BJ (cell line): Measurements from ENCODE around the gene DDIAS. TPM values are rescaled to one million over a fixed set of nuclear protein-coding genes. Genes with fewer than 3 reads are reported as not detected.

ENCODE experiments used
- CTCF ChIA-PET: fragments of 350-600 bp; formaldehyde crosslinking; extraction: SDS; loops from one replicate; lab custom pipeline; 2021; ENCODE audit warnings: antibody characterized with exemption, inconsistent platforms; lab: Yijun Ruan, JAX
- POLR2A ChIA-PET: fragments of 300-600 bp; sonication (Branson Sonifier 250); formaldehyde crosslinking; extraction: SDS; loops from one replicate; lab custom pipeline; 2021; ENCODE audit warnings: antibody characterized with exemption; lab: Charles Lee
- DNase-seq: peaks from one replicate; pipeline ENCODE4 v3.0.0-alpha.2; 2011; ENCODE audit warnings: low read depth
- H3K27me3 ChIP-seq: 2 replicates; pipeline ENCODE4 v1.6.0; 2011; ENCODE audit warnings: low read length; ENCODE audit not compliant: control insufficient read depth, insufficient read depth
- H3K36me3 ChIP-seq: 2 replicates; pipeline ENCODE4 v1.5.1; 2011; ENCODE audit warnings: low read length; ENCODE audit not compliant: control insufficient read depth, insufficient read depth
- H3K4me3 ChIP-seq: 2 replicates; pipeline ENCODE4 v1.5.1; 2011; ENCODE audit warnings: low read depth, mild to moderate bottlenecking, control low read depth, low read length
- CTCF ChIP-seq: IDR thresholded peaks from 2 replicates; pipeline ENCODE4 v1.5.1; 2011; ENCODE audit warnings: low read depth, mild to moderate bottlenecking, control low read depth, inconsistent platforms, low read length, moderate library complexity; ENCODE audit not compliant: insufficient read depth
- polyA plus RNA-seq: library from polyadenylated mRNA; depleted of rRNA; stranded (reverse); fragments of >200 nt; gene quantifications from 2 replicates; pipeline ENCODE4 v1.2.3, GENCODE V29; 2011

The DDIAS gene
- polyA plus RNA-seq, 1 experiment, result 2.7 TPM

DNA sequence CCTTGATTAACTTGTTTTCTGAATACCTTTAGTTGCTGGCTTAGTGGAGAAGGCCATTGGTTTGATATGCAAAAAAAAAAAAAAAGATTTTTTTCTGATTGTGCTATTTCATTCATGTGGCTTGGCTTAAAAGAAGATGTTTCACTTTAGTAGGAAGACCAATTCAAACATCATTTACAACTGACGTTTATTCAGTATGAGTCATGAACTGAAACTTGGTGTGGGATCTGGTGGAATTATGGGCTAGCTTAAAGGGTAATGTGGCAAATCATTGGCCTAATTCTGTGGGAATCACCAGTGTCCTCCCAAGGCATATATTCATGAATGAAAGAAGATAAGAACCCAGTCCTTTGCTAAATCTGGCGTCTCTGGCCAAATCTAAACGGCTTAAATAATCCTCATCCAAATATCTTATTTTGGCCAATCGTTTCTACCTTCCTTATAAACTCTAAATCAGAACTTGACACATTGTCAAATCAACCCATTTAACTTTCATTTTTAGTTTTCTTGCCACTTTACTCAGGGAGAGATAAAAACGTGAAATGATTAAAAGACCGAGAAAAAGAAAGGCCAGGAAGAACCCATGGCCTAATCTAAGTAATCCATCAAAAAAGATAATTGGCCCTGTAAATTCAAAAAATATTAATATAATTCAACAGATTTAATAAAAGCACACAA is 77.0 kb downstream of the DDIAS start:
- ChIA-PET POLR2A (no interaction called here), CTCF (no interaction called here)
- H3K27me3 ChIP-seq, result no peaks in the 10 kb centered on the region
- peak; percentile 59 for DNase-seq
- H3K36me3 ChIP-seq, result peaks cover 4% of the 10 kb centered on the region; the same call in 1 of the 2 replicates
- H3K4me3 ChIP-seq, result no peak overlapping the region
- no peak for TF ChIP-seq CTCF

DNA sequence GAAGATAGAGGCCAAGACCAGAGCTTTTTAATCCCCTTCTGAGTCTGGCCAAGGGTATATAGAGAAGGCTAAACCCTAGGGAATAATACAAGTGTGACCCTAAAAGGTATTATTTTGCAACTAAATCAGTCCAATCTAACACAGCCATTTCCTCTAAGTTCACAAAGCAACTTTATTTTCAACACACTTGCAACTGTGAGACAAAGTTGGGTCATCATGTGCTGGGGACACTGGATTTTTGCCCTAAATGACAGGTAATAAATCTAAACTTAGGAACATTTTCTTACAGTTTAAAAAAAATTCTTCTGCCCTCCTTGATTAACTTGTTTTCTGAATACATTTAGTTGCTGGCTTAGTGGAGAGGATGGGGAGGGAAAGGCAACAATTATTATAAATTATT is 78.3 kb downstream of the DDIAS start:
- Histone ChIP-seq H3K27me3 (no peaks in the 10 kb centered on the region), H3K36me3 (peaks cover 4% of the 10 kb centered on the region; the same call in 1 of the 2 replicates), H3K4me3 (no peak overlapping the region)
- no peak for DNase-seq
- TF ChIP-seq CTCF, result no peak
- ChIA-PET POLR2A (interaction anchor here (0.9 kb wide), 1 partner anchor 177 kb away, joined by 4 read pairs; the partner anchor contains the start of gene PCF11), CTCF (interaction anchor here (1.0 to 1.1 kb wide), 3 partner anchors 15 to 112 kb away, joined by 3 to 5 read pairs (median 3); no protein-coding TSS in a partner anchor)

DNA sequence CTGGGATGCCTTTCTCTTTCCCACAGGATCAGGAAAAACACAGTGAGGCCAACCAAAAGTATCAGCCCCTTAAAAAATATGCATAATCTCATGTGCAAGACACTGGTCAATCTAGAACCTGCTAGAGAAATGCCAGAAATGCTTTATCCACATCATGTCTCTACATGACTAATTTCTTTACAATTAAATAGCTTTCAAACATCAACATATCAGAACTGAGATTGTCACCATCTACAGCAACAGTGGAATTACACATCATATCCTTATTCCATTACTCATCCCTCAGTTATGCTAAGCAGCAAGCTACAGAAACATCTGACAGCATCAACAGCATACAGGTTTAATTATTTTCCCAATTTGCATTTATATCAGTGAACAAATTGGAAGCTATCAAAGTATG is 78.8 kb downstream of the DDIAS start:
- ChIA-PET POLR2A (interaction anchor here (0.9 kb wide), 1 partner anchor 177 kb away, joined by 4 read pairs; the partner anchor contains the start of gene PCF11), CTCF (interaction anchor here (1.0 to 1.1 kb wide), 3 partner anchors 15 to 113 kb away, joined by 3 to 5 read pairs (median 3); no protein-coding TSS in a partner anchor)
- no peak for TF ChIP-seq CTCF
- Histone ChIP-seq H3K27me3 (no peaks in the 10 kb centered on the region), H3K36me3 (peaks cover 4% of the 10 kb centered on the region; the same call in 1 of the 2 replicates), H3K4me3 (no peak overlapping the region)
- peak; percentile 62 for DNase-seq

DNA sequence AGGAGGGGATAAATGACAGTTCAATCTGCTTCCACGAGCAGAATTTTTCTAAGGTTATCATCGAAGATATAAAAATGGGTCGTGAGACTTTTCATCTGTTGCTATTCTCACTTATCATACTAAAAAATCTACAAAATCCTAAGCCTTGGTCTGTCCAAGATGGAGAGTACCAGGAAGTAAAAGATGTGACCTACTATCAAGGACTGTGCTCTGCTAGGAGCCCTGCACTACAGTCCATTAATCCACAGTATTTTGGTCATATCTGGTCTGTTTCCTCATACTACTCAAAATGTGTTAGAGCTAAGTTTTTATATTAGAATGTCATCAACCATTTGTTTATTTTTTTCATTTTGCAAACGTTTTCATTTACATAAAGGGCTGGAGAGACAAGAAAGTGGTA is 79.4 kb downstream of the DDIAS start:
- POLR2A ChIA-PET, result interaction anchor here (0.9 kb wide), 1 partner anchor 176 kb away, joined by 4 read pairs; the partner anchor contains the start of gene PCF11
- CTCF ChIA-PET, result interaction anchor here (1.0 to 1.4 kb wide), 3 partner anchors 14 to 113 kb away, joined by 3 to 5 read pairs (median 3); no protein-coding TSS in a partner anchor
- peaks cover 6% of the 10 kb centered on the region; the same call in 1 of the 2 replicates for H3K36me3 ChIP-seq
- no peak for DNase-seq
- no peaks in the 10 kb centered on the region for H3K27me3 ChIP-seq
- TF ChIP-seq CTCF, result no peak
- no peak overlapping the region for H3K4me3 ChIP-seq

GRCh38 chr11:82981852-82982251 is 80.3 kb downstream of the DDIAS start:
- POLR2A ChIA-PET, result no interaction called here
- Histone ChIP-seq H3K4me3 (no peak overlapping the region), H3K27me3 (no peaks in the 10 kb centered on the region), H3K36me3 (peaks cover 6% of the 10 kb centered on the region; the same call in 1 of the 2 replicates)
- no peak for TF ChIP-seq CTCF
- CTCF ChIA-PET, result interaction anchor here (1.4 kb wide), 1 partner anchor 56 kb away, joined by 3 read pairs; no protein-coding TSS in a partner anchor
- DNase-seq, result no peak
